Measurements from ENCODE around the gene PARVB.
A peak's percentile ranks its signal among the peaks of the same experiment; 100 is the strongest.
"Not testable (repeated sequence)": the region's sequence is repeated elsewhere in the genome, so short reads cannot be mapped to it uniquely, and the experiment has no call there.

The PARVB gene

GRCh38 chr22:44056649-44057048 lies 32.5 kb downstream of the PARVB start:
- not testable (repeated sequence) for DNase-seq (ENCODE audit: low spot score)

DNA sequence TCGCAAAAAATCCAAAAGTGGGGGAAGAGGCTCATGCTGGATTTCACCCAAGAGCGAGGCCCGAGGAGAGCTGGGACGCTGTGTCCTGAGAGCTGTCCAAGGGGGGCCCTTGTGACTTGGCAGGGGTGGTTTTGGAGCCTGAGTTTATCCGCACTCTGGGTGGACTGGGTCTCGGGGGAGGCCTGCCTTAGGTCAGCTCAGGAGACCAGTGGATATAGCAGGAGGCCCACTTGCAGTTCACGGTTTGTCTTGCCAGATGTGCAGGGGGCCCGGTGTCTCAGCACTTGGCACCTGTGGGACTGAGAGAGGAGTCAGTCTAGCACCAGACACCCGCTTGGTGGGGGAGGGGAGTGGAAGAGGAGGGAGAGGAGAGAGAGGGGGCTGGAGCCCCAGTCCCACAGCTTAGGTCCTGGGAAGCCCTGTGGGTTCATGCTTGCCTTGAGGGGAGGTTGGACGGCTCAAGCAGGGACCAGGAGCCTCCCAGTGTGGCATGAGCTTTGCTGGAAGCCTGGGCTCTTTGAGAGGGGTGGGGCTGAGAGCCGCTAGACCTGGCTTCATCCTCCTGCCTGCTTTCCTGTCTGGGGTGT lies 33.4 kb downstream of the PARVB start:
- DNase-seq (ENCODE audit: low spot score), result no peak

DNA sequence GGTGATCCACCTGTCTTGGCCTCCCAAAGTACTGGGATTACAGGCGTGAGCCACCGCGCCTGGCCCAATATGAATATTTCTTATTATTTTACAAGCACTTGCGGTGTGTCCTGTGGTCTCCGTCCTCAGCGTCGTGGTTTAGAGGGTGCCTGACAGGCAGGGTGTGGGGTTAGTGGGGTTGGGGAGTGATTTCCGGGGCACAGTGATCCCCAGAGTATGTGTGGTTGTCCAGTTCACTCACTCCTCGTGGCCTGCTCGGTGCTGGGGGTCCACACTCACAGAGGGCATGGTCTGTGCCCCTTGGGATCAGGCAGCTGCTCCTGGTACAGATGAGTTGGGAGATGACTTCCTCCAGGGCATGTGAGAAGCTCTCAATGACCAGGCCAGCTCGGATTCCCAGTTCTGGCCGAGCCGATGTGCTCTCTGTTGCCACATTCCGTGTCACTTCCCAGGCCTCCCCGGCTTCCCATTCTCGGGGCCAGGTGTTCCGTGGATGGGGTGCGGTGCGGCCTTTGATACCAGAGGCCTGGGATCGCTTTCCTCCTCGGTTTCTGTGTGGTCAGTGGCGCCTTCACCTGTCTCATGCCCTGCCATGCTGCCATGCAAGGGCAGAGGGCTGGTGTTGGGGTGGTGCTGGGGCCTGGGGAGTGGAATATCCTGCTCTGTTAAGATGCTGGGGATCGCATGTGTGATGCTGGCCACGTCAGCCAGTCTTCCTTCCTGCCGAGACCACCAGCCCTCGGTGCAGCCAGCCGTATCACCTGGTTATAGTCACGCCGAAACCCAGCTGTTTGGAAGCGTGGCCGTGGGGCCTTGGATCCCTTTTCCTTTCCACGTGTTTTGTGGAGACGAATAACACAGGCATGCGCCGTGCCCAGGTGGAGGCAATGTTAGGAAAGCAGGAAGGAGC lies 39.6 kb downstream of the PARVB start:
- DNase-seq (ENCODE audit: low spot score), result no peak

GRCh38 chr22:44067033-44067432 lies 42.9 kb downstream of the PARVB start:
- no peak for DNase-seq (ENCODE audit: low spot score)

DNA sequence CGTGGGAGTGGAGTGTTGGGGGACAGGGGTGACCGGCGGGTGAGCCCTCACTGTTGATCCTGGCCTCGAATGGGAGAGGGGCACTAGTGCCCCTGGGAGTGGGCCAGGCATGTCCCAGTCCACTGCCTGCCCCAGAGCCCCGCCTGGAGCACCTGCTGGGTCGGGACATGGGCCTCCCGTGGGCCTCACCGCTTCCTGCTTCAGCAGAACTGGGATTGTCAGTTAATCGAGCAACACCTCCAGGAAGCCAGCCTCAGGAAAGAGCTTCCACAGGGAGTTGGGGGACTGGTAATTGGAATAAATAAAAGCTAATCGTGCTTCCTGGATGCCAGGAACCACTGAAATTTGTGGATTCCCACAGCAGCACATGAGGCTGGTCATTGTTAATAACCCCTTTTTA lies 43.8 kb downstream of the PARVB start:
- DNase-seq (ENCODE audit: low spot score), result no peak

- no peak for DNase-seq (ENCODE audit: low spot score)
Measured at GRCh38 chr22:44068422-44069191, 44.5 kb downstream of the PARVB start.

DNA sequence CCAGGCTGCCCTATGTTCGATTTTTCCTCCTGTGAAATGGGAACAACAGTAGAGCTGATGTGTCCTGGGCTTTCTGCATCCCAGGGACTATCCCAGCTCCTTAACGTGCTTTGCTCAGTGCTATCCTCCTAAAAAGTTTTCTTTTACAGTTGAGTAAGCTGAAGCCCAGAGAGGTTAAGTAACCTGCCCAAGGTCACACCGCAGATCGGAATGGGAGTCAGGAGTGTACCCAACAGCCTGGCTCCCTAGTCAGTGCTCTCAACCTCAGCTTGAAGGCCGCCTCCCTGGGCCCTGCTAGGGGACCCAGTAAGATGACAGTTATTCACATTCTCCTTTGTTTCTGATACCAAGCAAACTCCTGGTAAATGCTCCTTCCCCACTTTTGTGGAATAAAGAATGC lies 45.9 kb downstream of the PARVB start:
- no peak for DNase-seq (ENCODE audit: low spot score)

DNA sequence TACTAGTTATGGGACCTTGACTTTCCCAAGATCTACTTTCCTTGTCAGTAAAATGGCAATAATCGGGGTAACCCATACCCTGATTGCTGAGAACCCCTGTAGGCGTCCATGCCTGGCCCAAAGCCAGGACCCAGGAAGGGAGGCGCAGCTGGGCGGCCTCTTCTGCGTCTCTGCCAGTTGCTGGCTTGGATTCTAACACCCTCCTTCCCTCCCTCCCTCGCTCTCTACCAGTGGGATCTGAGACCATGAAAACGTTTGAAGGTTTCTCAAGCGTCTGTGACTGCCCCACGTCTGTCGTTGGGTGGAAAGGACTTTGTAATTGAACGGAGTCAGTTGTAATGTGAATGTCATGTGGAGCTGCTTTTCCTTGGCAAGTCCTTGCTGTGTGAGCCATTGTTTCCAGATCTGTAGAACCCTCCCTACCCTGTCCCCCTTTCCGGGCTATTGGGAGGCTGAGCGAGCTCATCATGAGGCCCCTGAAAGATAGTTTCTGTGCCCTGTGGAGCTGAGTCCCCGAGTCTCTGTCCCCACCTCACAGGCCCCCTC lies 47.8 kb downstream of the PARVB start:
- no peak for DNase-seq (ENCODE audit: low spot score)

GRCh38 chr22:44074337-44074984 lies 50.4 kb downstream of the PARVB start:
- DNase-seq (ENCODE audit: low spot score), result no peak

- no peak for DNase-seq (ENCODE audit: low spot score)
Measured at GRCh38 chr22:44075022-44075421, 50.9 kb downstream of the PARVB start.

- DNase-seq (ENCODE audit: low spot score), result no peak
Measured at GRCh38 chr22:44075670-44076069, 51.6 kb downstream of the PARVB start.

GRCh38 chr22:44076825-44077224 lies 52.7 kb downstream of the PARVB start:
- DNase-seq (ENCODE audit: low spot score), result no peak

GRCh38 chr22:44080936-44081861 lies 57.1 kb downstream of the PARVB start:
- DNase-seq (ENCODE audit: low spot score), result peak; percentile 64

- DNase-seq (ENCODE audit: low spot score), result no peak
Measured at GRCh38 chr22:44082801-44083200, 58.7 kb downstream of the PARVB start.

GRCh38 chr22:44084044-44084772 lies 60.1 kb downstream of the PARVB start:
- no peak for DNase-seq (ENCODE audit: low spot score)

GRCh38 chr22:44085743-44086270 lies 61.7 kb downstream of the PARVB start:
- DNase-seq (ENCODE audit: low spot score), result peak; percentile 18

DNA sequence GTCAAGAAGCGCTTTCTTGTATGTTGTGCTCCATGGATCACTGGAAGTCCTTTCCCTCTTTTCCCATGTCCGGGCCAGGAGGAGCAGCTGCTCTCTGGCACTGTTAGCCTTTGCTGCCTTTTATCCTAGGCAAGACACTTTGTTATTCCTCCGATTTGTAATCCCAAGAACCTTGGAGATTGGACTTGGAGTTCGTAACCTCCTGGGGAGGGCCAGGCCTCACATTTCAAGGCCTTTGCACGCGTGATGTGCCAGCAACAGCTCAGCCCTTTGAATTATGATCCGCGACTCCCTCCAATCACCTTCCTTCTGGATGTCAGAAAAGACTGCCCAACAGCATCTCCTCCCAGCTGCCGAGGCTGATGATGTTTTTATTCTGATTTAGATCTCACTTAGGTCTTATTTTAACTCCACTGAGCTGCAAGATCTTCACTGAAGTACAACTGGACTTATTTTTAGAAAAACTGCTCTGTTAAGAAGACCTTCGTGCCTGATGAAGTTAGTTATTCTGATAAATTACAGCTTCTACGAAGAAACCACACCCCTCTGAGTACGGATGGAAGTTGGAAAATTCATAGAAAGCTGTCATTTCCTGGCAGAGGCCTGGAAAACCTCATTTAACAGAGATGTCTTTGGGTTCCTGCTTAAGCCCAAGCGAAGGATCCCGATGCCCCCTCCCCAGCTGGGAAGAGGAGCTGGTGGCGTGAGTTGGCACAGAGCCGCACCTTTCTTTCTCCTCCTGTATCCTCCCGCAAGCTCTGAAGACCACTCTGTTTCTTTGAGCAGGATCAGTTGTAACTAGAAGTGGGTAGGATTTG lies 62.4 kb downstream of the PARVB start:
- no peak for DNase-seq (ENCODE audit: low spot score)

DNA sequence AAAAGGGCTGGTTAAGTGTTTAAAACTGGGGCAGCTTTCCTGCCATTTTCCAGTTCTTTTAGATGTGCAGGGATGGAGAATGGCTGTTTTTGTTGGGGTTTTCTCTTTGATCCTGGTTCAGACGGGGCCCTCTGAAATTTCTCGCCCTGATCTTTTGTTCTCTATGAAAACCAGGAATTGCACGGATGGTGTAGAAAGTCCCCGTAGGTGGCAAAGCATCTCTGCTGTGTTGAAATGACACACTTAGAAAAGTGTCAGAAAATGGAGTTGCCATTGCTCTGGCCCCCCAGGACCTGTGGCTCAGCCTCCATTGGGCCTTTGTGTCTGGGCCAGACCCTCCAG lies 63.0 kb downstream of the PARVB start:
- DNase-seq (ENCODE audit: low spot score), result no peak

DNA sequence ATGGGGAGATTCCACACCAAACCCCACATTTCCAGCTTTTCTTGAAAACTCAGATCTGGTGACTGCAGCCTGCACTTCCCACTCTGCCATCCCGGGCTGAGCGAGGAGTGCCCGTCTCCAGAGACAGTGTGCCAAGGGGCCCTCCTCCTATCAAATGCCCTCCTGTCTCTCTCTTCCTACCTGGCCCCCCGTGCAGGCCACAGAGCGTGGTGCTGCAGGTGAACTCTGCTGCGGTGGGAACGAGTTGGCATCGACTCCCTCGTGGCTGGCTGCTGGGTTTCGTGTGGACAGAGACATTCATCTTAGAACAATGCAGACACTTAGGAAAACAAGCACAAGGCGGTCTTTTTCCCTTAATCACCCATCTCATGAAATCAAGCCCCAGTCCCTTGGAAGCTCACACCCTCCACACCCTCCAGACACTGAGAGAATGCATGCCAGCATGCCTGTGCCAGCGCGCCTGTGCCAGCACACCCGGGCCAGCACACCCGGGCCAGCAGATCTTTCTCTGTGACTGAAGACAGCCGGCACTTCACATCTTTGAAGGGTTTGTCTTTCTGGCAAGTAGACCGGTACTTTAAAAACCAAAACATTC lies 65.0 kb downstream of the PARVB start:
- DNase-seq (ENCODE audit: low spot score), result no peak
